Stimulated activated effector memory CD8-positive, alpha-beta T cell treated with anti-CD3 and anti-CD28 coated beads, Interleukin-12 subunit alpha, Interleukin-12 subunit beta, amount 100 ng/mL, for 72 hours (primary cell): ENCODE results near the gene PKNOX2.

Experiments
- ATAC-seq: fragments of 150-1000 bp; cut with Tn5 transposase; 2 replicates; pipeline ENCODE4 v1.10.0; 2021
- DNase-seq, 2 donors: peaks; one replicate each; pipeline ENCODE4 v3.0.0; 2021 to 2022; ENCODE audit warnings: low spot score in 2 of 2
- H3K27ac Mint-ChIP-seq: one replicate; pipeline ENCODE4 v1.8.0; 2022; ENCODE audit warnings: mild to moderate bottlenecking, mixed read lengths
- H3K36me3 Mint-ChIP-seq: one replicate; pipeline ENCODE4 v1.8.0; 2022; ENCODE audit warnings: mild to moderate bottlenecking, mixed read lengths
- H3K4me1 Mint-ChIP-seq: one replicate; pipeline ENCODE4 v1.8.0; 2022; ENCODE audit warnings: mixed read lengths
- H3K4me3 Mint-ChIP-seq: one replicate; pipeline ENCODE4 v1.8.0; 2022; ENCODE audit warnings: mild to moderate bottlenecking, mixed read lengths
- H3K9me3 Mint-ChIP-seq: one replicate; pipeline ENCODE4 v1.8.0; 2022; ENCODE audit warnings: mixed read lengths

PKNOX2 gene, protein sequence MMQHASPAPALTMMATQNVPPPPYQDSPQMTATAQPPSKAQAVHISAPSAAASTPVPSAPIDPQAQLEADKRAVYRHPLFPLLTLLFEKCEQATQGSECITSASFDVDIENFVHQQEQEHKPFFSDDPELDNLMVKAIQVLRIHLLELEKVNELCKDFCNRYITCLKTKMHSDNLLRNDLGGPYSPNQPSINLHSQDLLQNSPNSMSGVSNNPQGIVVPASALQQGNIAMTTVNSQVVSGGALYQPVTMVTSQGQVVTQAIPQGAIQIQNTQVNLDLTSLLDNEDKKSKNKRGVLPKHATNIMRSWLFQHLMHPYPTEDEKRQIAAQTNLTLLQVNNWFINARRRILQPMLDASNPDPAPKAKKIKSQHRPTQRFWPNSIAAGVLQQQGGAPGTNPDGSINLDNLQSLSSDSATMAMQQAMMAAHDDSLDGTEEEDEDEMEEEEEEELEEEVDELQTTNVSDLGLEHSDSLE

DNA sequence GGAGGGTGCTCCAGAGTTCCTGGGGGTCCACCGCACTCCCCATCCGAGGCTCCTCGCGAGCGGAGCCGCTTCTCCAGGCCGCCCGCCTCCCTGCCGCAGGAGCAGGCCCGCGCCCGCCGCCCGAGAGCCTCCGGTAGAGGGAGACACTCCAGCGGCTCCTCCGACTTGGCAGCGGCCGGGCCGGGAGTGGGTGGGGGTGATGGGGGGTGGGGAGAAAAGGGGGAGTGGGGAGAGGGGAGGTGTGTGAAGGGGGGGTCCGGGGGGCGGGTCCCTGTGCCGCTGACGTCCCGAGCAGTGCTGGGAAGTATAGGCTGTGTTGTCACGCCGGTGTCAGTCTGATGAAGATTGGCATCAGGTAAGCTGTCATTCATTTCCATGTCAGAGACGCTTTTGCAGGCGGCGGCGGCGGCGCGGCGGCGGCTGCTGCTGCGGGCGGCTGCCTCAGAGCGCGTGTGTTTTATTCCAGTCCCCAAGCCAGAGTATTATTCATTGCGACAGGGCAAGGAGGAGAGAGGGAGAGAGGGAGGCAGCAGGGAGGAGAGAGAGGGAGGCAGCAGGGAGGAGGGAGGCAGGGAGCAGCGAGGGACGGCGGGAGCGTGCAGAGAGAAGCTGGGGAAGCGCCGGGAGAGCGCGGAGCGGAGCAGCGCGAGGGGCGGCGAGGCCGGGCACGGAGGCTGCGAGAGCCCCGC lies at the start of gene PKNOX2:
Gene PKNOX2 (plus strand): TSS at position 330 of the 689 bp plus-strand sequence. CDS start 186,555 bp downstream, outside the sequence.
- peak; percentile 74 for ATAC-seq
- peak within 1 kb of the TSS; percentile 89 for H3K4me3 Mint-ChIP-seq
- peaks cover 7% of the 10 kb centered on the region for H3K36me3 Mint-ChIP-seq
- peaks cover 26% of the 10 kb centered on the region for H3K4me1 Mint-ChIP-seq
- peak; percentile 40 to 71 for DNase-seq
- H3K9me3 Mint-ChIP-seq = no peaks in the 10 kb centered on the region
- H3K27ac Mint-ChIP-seq = no peak within 1 kb of the TSS

DNA sequence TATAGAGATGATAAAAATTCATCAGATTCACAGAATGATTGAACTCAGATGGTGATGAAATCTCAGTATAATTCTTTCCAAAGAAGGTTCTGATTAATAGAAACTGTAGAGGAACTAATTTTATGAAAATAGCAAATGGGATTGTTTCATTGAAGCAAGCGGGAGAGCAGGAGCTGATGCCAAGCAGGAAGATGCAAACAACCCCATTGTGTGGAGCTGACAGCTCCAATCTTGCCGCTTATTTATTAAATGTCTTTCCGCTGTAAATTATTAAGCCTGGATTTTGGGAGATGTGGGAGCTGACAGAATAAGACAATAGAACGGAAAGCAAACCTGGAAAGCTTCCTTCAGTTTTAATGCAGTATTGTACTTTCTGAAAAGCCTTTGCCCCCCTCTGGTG lies 47.1 kb upstream of the PKNOX2 start:
- Mint-ChIP-seq H3K4me3 (no peak overlapping the region), H3K9me3 (peaks cover 2% of the 10 kb centered on the region), H3K4me1 (no peaks in the 10 kb centered on the region), H3K27ac (no peak overlapping the region), H3K36me3 (no peaks in the 10 kb centered on the region)
- DNase-seq = no peak
- ATAC-seq = no peak

DNA sequence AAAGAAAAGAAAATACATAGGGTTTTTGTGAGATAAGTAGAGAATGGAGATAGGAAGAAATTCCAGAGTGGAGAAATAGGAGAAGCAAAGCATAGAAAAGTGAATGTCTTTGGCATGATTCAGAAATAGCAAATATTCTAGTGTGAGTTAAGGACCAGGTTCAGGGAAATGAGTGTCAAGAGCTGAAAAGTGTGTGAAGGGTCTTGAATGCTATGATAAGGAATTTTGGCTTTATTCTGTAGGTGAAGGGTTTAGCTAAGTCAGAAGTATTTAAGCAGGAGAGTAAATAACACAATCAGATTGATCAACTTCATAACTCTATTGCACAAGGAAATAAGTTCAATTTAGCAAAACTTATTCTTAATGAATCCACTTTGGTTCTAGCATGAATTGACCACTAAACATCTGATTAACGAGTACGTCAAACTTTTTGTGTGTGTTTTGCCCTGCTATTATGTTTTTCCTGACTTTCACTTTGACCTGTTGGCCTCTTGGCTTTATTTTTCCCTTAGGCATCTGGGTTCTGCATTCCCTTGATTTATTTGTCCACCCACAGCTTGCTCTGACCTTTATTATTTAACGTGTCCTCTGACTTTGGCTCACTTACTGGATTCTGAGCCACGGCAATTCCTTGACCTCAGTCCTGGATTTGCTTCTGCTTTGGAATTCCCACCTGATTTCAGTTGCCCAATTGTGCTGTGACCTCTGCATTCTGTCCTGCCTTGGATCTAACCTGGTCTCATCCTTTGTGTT lies 41.2 kb upstream of the PKNOX2 start:
- ATAC-seq = no peak
- Mint-ChIP-seq H3K27ac (no peak overlapping the region), H3K4me1 (no peaks in the 10 kb centered on the region), H3K9me3 (no peaks in the 10 kb centered on the region), H3K4me3 (no peak overlapping the region), H3K36me3 (no peaks in the 10 kb centered on the region)
- DNase-seq = no peak

DNA sequence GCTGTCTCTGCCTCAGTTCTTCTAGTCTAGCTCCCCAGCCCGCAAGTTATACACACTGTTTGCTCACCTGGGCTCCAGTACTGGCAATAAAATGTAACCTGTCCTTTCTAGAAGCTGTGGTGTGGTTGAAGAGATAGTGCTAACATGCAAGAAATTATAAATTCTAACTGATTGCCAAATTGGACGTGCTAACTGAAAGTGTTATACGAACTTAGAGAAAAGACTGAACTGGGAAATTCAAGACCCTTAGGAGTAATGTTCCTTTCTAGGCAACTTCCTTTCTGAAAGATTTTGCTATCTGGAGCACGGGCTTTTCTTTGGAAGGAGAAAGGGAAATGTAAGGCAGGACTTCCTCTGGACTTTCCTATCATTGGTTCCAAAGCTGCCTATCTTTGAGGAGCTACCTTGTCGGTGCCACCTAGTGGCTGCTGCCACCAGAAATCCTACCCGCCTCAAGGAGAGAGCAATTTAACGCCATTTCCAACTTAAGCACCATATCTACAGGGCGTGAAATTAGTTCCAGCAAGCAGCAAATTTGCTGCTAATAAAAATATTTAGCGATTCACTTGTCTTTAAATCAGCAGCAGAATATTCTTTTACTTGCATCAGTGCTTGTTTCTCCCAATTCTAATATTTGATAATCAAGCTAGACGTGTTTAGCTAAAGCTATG lies 40.5 kb upstream of the PKNOX2 start:
- Mint-ChIP-seq H3K4me3 (no peak overlapping the region), H3K9me3 (no peaks in the 10 kb centered on the region), H3K4me1 (no peaks in the 10 kb centered on the region), H3K27ac (no peak overlapping the region), H3K36me3 (no peaks in the 10 kb centered on the region)
- DNase-seq (no peak), ATAC-seq (peak; percentile 53)

DNA sequence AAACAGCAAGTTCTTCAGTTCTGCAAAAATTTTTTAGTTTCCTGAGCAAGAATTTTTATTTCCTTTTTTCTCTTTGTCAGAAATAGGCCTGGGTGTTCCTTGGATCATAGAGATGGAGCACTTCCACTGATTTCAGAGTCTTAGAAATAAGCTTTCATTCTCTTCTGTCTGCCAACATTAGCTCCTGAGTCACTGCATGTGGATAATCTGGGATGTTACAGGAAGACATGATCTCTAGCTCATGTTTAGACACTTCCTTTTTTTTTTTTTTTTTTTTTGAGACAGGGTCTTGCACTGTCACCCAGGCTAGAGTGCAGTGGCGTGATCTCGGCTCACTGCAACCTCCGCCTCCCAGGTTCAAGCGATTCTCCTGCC lies 39.9 kb upstream of the PKNOX2 start:
- no peaks in the 10 kb centered on the region for H3K9me3 Mint-ChIP-seq
- no peaks in the 10 kb centered on the region for H3K4me1 Mint-ChIP-seq
- H3K4me3 Mint-ChIP-seq = no peak overlapping the region
- no peak overlapping the region for H3K27ac Mint-ChIP-seq
- DNase-seq (no peak), ATAC-seq (no peak)
- H3K36me3 Mint-ChIP-seq = no peaks in the 10 kb centered on the region

DNA sequence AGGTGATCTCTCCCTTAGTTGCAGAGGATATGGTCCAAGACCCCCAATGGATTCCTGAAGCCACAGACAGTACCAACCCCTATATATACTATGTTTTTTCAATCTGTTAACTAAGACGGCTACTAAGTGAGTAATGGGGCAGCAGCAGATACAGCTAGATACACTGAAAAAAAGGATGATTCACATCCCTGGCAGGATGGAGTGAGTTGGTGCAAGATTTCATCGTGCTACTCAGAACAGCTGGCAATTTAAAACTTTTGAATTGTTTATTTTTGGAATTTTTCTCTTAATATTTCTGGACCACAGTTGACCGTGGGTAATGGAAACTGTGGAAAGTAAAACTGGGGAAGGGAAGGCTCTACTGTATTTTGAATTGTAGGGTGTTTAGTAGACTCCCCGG lies 36.1 kb upstream of the PKNOX2 start:
- no peaks in the 10 kb centered on the region for H3K9me3 Mint-ChIP-seq
- no peak for DNase-seq
- H3K27ac Mint-ChIP-seq = no peak overlapping the region
- ATAC-seq = no peak
- H3K4me1 Mint-ChIP-seq = no peaks in the 10 kb centered on the region
- no peaks in the 10 kb centered on the region for H3K36me3 Mint-ChIP-seq
- no peak overlapping the region for H3K4me3 Mint-ChIP-seq

DNA sequence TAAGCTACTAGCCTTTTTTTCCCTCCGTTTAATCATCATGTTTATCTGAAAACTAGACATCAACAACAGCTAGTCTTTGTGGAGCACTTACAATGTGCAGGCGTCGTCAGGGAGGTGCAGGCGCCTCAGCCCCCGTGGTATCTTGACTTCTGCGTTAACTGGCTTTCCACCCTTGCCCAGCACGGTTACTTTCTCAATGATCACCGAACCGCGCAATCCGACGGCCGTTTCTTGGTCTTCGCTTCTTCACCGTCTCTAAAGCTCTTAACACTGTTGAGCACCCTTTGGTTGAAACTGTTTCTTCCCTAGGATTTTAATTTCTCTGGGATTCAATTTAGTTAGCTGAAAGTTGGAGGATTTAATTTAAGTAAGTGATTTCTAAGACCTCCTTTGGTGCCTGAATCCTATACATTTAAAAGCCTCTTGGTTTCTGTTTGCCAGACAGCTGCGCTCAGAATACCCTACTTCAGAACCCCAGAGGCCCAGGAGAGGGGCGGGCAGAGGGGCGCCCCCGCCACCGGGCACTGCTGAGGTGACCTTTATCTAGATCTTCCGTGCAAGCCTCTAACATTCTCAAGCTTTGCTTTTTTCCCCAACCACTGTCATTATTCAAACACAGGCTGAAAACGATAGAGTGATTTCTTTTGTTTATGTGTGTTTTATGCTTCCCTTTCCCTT lies 35.1 kb upstream of the PKNOX2 start:
- no peaks in the 10 kb centered on the region for H3K4me1 Mint-ChIP-seq

DNA sequence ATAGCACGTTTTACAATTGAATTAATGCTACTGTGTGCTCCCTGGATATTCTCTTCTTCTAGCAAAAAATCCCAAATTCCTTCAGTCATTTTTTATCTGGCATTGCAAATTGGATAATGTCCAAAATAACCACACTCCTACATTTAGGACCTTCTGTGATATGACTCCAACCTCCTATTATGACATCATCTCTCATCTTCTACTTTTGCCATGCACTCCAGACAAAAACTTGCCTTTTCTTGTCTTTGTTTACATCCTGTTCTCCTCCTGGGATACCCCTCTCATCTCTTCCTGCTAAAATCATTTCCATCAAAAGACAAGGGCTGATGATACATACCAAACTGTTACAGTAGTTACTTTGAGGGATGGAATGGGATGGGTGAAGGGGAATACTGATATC lies 32.5 kb upstream of the PKNOX2 start:
- Mint-ChIP-seq H3K4me1 (no peaks in the 10 kb centered on the region), H3K9me3 (no peaks in the 10 kb centered on the region), H3K27ac (no peak overlapping the region), H3K4me3 (no peak overlapping the region), H3K36me3 (no peaks in the 10 kb centered on the region)
- ATAC-seq = no peak
- no peak for DNase-seq

More for the DNA sequence above, 35.1 kb upstream of the PKNOX2 start:
- no peak for DNase-seq
- H3K9me3 Mint-ChIP-seq = no peaks in the 10 kb centered on the region
- no peaks in the 10 kb centered on the region for H3K36me3 Mint-ChIP-seq
- H3K4me3 Mint-ChIP-seq = no peak overlapping the region
- H3K27ac Mint-ChIP-seq = no peak overlapping the region
- ATAC-seq = no peak

DNA sequence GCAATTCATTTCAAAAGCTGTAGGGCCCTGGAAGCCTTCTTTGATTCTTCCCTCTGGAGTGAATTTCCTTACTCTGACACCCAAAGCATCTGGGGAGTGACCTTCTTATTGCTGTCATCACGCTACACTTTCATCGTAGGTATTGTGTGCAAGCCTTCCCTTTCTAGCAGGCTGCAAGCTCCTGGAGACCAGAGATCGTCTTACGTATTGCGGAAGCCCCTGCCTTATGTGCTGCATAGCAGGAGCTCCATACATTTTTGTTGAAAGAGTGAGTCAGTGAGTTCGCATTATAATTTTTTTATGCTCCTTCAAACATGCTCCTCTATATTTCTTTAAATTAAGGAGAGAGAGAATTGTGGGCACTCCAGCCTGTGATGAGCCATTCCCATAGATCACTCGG lies 32.0 kb upstream of the PKNOX2 start:
- no peaks in the 10 kb centered on the region for H3K36me3 Mint-ChIP-seq
- ATAC-seq = no peak
- H3K27ac Mint-ChIP-seq = no peak overlapping the region

DNA sequence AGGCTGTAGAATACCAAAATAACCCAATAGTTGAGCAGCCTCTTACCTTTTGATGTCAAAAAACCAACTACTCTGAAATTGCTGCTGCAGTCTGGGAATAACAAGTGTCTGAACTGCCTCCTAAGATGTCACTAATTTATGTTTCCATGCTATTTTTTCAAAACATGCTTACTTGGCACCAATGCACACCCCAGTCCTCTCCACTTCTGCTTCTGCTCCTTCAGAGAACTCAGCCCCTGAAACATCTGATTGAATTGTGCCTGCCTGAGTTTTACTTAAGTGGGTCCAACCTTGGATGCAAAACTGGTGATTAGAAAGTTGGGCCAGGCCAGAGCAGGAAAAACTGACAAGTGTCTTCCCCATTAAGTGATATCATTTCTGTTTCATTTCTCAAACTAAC lies 28.6 kb upstream of the PKNOX2 start:
- Mint-ChIP-seq H3K27ac (no peak overlapping the region), H3K4me1 (no peaks in the 10 kb centered on the region), H3K36me3 (no peaks in the 10 kb centered on the region), H3K9me3 (no peaks in the 10 kb centered on the region), H3K4me3 (no peak overlapping the region)
- ATAC-seq = no peak
- no peak for DNase-seq

More for the DNA sequence above, 32.0 kb upstream of the PKNOX2 start:
- DNase-seq = no peak
- H3K9me3 Mint-ChIP-seq = no peaks in the 10 kb centered on the region
- H3K4me1 Mint-ChIP-seq = no peaks in the 10 kb centered on the region
- no peak overlapping the region for H3K4me3 Mint-ChIP-seq

DNA sequence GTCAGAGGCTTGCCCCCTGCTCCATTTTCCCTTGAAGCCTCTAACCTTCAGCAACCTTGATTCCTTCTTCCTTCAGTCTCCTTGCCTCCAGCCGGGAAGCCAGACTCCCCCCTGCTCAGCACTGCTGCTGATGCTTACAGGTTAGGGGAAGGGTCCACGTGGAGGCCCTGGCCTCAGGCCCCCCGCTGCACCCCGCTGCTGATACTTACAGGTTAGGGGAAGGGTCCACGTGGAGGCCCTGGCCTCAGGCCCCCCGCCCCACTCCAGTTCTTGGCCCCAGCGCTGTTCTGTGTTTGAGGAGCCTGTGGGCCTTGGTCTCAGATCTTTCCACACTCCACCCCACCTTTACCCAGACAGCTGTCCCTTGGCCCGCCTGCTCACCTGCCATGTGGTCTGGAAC lies 25.6 kb upstream of the PKNOX2 start:
- Mint-ChIP-seq H3K36me3 (no peaks in the 10 kb centered on the region), H3K4me1 (peaks cover 8% of the 10 kb centered on the region), H3K9me3 (no peaks in the 10 kb centered on the region), H3K27ac (no peak overlapping the region), H3K4me3 (no peak overlapping the region)
- DNase-seq = no peak
- ATAC-seq = peak; percentile 14

DNA sequence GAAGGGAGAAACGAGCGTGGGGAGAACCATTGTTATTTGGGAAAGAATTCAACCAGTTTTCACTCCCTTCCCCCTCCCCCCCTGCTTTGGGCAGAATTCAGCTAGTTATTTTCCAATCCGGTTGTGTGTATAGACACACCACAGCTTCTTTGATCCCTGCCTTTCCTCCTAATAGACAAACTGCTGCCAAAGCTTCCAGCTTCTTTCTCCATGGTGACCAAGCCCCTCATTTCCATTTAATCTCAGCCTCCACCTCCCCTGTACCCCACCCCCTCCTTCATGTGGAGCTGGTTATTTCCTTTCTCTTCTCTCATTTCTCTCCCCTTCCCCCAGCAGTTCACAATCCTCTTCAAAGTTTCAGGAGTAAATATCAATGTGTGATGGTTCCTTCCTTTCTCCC lies 24.8 kb upstream of the PKNOX2 start:
- ATAC-seq (no peak), DNase-seq (no peak)
- Mint-ChIP-seq H3K27ac (no peak overlapping the region), H3K9me3 (no peaks in the 10 kb centered on the region), H3K4me1 (peaks cover 8% of the 10 kb centered on the region), H3K4me3 (no peak overlapping the region), H3K36me3 (no peaks in the 10 kb centered on the region)

DNA sequence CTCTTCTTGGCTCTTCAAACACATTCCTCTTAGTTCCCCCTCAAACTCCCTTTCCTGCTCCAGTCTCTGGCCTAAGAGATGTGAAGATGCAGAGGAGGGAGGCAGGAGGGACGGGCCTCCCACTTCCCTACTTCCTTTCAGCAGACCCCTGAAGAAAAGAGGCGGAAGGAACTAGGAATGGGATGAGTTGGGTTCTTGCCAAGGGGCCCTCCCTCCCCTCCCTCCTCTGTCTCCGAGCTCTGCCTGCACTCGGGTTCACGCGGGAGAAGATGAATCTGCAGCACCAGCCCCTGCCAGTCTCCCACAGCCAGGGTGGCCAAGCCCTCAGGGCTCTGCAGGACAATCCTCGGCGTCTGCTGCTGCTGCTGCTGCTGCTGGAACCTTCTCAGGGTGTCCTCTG lies 24.3 kb upstream of the PKNOX2 start:
- DNase-seq = no peak
- no peaks in the 10 kb centered on the region for H3K36me3 Mint-ChIP-seq
- H3K4me1 Mint-ChIP-seq = peaks cover 8% of the 10 kb centered on the region
- no peak overlapping the region for H3K27ac Mint-ChIP-seq
- no peak for ATAC-seq
- no peaks in the 10 kb centered on the region for H3K9me3 Mint-ChIP-seq
- no peak overlapping the region for H3K4me3 Mint-ChIP-seq

DNA sequence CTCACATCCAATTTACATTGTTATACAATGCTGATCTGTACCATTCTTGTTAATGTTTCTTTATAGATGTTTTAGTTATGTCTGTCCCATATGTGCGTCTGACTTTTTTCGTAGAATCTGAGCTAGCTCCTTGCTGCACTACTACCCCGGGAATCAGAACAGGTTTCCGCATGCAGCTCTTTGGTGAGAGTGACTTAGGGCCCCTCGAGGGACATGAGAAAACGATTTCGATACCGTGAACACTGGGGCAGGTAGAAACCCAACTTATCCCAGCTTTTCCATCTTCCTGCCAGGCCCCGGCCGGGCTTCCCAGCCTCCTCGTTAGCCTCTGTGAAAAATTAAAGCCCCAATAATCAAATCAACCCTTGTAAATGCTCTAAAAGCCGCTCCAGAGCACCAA lies 23.4 kb upstream of the PKNOX2 start:
- peaks cover 8% of the 10 kb centered on the region for H3K4me1 Mint-ChIP-seq
- no peak overlapping the region for H3K4me3 Mint-ChIP-seq
- no peak for DNase-seq
- no peaks in the 10 kb centered on the region for H3K9me3 Mint-ChIP-seq
- ATAC-seq = no peak
- no peak overlapping the region for H3K27ac Mint-ChIP-seq
- H3K36me3 Mint-ChIP-seq = no peaks in the 10 kb centered on the region
